ENCODE results near the gene RBM38.

DNA sequence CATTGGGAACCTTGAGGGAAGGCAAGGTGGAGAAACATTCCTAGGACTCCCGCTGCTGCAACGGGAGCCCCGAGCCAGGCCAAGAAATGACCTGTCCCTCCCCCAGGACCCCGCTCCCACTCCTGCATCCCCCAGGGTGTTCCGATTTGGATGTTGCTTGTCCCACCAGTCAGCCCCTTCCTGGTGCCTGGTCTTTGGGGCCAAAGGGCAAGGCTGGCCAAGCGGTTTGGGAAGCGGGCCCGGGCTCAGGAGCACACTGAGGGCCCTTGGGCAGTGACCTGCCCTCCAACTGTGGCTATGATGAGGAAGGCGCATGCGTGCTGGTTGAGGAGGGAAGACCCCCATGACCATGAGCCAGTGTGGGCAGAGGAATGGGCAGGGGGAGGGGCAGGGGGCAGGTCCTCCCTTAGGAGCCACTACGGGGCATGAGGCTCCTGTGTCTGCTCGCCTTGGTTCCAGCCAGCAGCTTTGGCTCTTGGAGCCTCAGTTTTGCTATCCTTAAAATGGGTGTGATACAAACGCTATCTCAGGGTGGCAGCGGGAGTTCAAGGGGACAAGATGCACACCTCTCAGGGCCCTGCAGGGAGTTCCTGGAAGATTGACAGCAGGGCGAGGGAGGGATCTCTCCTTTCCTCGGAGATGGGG, 50.4 kb downstream of the RBM38 start:
- TF ChIP-seq, protein P1, sequence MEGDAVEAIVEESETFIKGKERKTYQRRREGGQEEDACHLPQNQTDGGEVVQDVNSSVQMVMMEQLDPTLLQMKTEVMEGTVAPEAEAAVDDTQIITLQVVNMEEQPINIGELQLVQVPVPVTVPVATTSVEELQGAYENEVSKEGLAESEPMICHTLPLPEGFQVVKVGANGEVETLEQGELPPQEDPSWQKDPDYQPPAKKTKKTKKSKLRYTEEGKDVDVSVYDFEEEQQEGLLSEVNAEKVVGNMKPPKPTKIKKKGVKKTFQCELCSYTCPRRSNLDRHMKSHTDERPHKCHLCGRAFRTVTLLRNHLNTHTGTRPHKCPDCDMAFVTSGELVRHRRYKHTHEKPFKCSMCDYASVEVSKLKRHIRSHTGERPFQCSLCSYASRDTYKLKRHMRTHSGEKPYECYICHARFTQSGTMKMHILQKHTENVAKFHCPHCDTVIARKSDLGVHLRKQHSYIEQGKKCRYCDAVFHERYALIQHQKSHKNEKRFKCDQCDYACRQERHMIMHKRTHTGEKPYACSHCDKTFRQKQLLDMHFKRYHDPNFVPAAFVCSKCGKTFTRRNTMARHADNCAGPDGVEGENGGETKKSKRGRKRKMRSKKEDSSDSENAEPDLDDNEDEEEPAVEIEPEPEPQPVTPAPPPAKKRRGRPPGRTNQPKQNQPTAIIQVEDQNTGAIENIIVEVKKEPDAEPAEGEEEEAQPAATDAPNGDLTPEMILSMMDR (IDR thresholded peaks at IDR 0.05) = no peak
- no peak for TF ChIP-seq POLR2A (IDR thresholded peaks at IDR 0.05)

All from lower leg skin (tissue), 3 donors.